GM12878 (cell line): ENCODE data around the gene SERPINB10. TPM values are rescaled to one million over a fixed set of nuclear protein-coding genes. Genes with fewer than 3 reads are reported as not detected.

Experiments
- ATAC-seq: fragments of 200-7000 bp; cut with Tn5 transposase; 3 replicates; pipeline ENCODE4 v1.9.1; 2020; ENCODE audit warnings: mild to moderate bottlenecking, moderate library complexity
- BruUV-seq: library from RNA; stranded (reverse); fragments of 400-500 nt; replicated peaks from 2 replicates; lab custom pipeline; 2021; lab: Mats Ljungman, UMichigan
- CTCF ChIA-PET: fragments of 300-600 bp; sonication (Branson Sonifier 250); formaldehyde crosslinking; extraction: SDS; loops from one replicate; lab custom pipeline; 2021; ENCODE audit warnings: inconsistent platforms; lab: Yijun Ruan, JAX
- POLR2A ChIA-PET: fragments of 350-600 bp; formaldehyde crosslinking; extraction: SDS; loops from one replicate; lab custom pipeline; 2021; ENCODE audit warnings: inconsistent platforms; lab: Charles Lee
- RAD21 ChIA-PET: fragments of 300-600 bp; sonication (Branson Sonifier 250); formaldehyde crosslinking; loops from one replicate; lab custom pipeline; 2023; ENCODE audit warnings: antibody characterized with exemption; ENCODE audit not compliant: unreplicated experiment; lab: Charles Lee
- SMC1A ChIA-PET: fragments of 300-600 bp; sonication (Branson Sonifier 250); formaldehyde crosslinking; loops from one replicate; lab custom pipeline; 2023; ENCODE audit not compliant: unreplicated experiment, uncharacterized antibody; lab: Charles Lee
- DNase-seq: peaks from one replicate; pipeline ENCODE4 v3.0.0-alpha.2; 2011; ENCODE audit warnings: low read depth, low spot score
- FAIRE-seq: peaks from 3 replicates; lab custom pipeline; 2011; peaks lifted over from hg19 to GRCh38; lab: Jason Lieb, UNC
- H2AFZ ChIP-seq: 2 replicates; pipeline ENCODE4 v1.6.0; 2011; ENCODE audit warnings: low read depth, low read length, control low read depth; ENCODE audit not compliant: control insufficient read depth
- H3K27ac ChIP-seq: 2 replicates; pipeline ENCODE4 v1.5.1; 2011; ENCODE audit warnings: control low read depth; ENCODE audit not compliant: control insufficient read depth, insufficient read depth
- H3K27me3 ChIP-seq, 2 experiments: replicated peaks in 1 of 2; 2 replicates each; pipeline versions ENCODE4 v1.6.0 to v1.6.1; 2011; ENCODE audit warnings: low read length in 1 of 2; ENCODE audit not compliant: control insufficient read depth in 2 of 2, insufficient read depth in 2 of 2
- H3K36me3 ChIP-seq, 2 experiments: 2 replicates each; pipeline ENCODE4 v1.5.1; 2011; ENCODE audit warnings: low read length in 1 of 2; ENCODE audit not compliant: control insufficient read depth in 2 of 2, insufficient read depth in 2 of 2
- H3K4me1 ChIP-seq: 2 replicates; pipeline ENCODE4 v1.6.1; 2011; ENCODE audit warnings: mild to moderate bottlenecking, low read length, moderate library complexity, mixed read lengths; ENCODE audit not compliant: control insufficient read depth, insufficient read depth
- H3K4me2 ChIP-seq: 2 replicates; pipeline ENCODE4 v1.6.0; 2011; ENCODE audit warnings: control low read depth; ENCODE audit not compliant: control insufficient read depth, insufficient read depth
- H3K4me3 ChIP-seq: fragments of 200-600 bp; sonication (generic); 2 replicates; pipeline ENCODE4 v1.5.1; 2016
- H3K79me2 ChIP-seq: 2 replicates; pipeline ENCODE4 v1.6.0; 2011; ENCODE audit warnings: low read length; ENCODE audit not compliant: control insufficient read depth, insufficient read depth
- H3K9ac ChIP-seq: 2 replicates; pipeline ENCODE4 v1.8.0; 2011; ENCODE audit warnings: low read length, control low read depth, mixed read lengths; ENCODE audit not compliant: control insufficient read depth, insufficient read depth
- H3K9me3 ChIP-seq: replicated peaks from 3 replicates; pipeline ENCODE4 v1.5.1; 2011; ENCODE audit warnings: mild to moderate bottlenecking, low read length; ENCODE audit not compliant: control insufficient read depth, insufficient read depth
- H4K20me1 ChIP-seq: 2 replicates; pipeline ENCODE4 v1.6.0; 2011; ENCODE audit not compliant: control insufficient read depth, insufficient read depth
- CHD1 ChIP-seq: IDR thresholded peaks from 2 replicates; pipeline ENCODE4 v1.6.1; 2012; ENCODE audit warnings: low read depth, low read length, improper control_type of control experiment
- RAD21 ChIP-seq: IDR thresholded peaks from 2 replicates; pipeline ENCODE4 v1.6.1; 2011; ENCODE audit warnings: mild to moderate bottlenecking, low read depth, low read length, moderate library complexity; ENCODE audit not compliant: insufficient read depth
- SKIL ChIP-seq: fragments of 450-650 bp; IDR thresholded peaks from 2 replicates; pipeline ENCODE4 v1.6.1; 2017; ENCODE audit warnings: mild to moderate bottlenecking, low read depth, inconsistent platforms; ENCODE audit not compliant: poor library complexity, severe bottlenecking
- SP1 ChIP-seq: IDR thresholded peaks from one replicate; pipeline ENCODE4 v1.6.1; 2011; ENCODE audit warnings: low read depth, low read length
- YBX1 ChIP-seq: fragments of 450-650 bp; IDR thresholded peaks from 2 replicates; pipeline ENCODE4 v1.6.1; 2016; ENCODE audit warnings: antibody characterized with exemption
- WGBS: methylation state at CpG from one replicate; pipeline ENCODE4 v1.1.6; 2016; ENCODE audit warnings: low lambda C conversion rate; ENCODE audit not compliant: insufficient replicate concordance, insufficient coverage; ENCODE audit errors: missing lambda C conversion rate; 5-methylcytosine and 5-hydroxymethylcytosine counted together
- in situ Hi-C: fragments of 300-500 bp; cut with MboI; formaldehyde crosslinking; loops from 9 replicates; pipeline ENCODE4 v1.14.3; 2018; ENCODE audit warnings: mixed read lengths
- intact Hi-C: fragments of 100-400 bp; cut with micrococcal nuclease; formaldehyde crosslinking; loops from one replicate; pipeline ENCODE4 v1.14.2; 2022; ENCODE audit not compliant: unreplicated experiment
- polyA plus RNA-seq, 11 experiments: library from polyadenylated mRNA; depleted of rRNA in 4 of 11; unstranded in 6 of 11; stranded (reverse) in 5 of 11; fragments of >200 nt; fragmentation: Nextera tagmentation in 4 of 11; fragmentation: Illumina TruSeq in 1 of 11; extraction: Ambion mirVana in 4 of 11; extraction: Trizol in 1 of 11; gene quantifications; 1 replicate in 1 of 11; 2 replicates in 10 of 11; pipeline versions ENCODE4 v1.2.1 to v1.2.3, GENCODE V29; 2011 to 2016; ENCODE audit warnings: inconsistent platforms in 2 of 11, missing spikeins in 2 of 11, low read depth in 1 of 11
- total RNA-seq, 4 experiments: library from RNA; depleted of rRNA in 3 of 4; stranded (reverse); fragments of >200 nt in 3 of 4; fragmentation: Illumina TruSeq in 1 of 4; extraction: Trizol in 1 of 4; gene quantifications; 2 replicates each; pipeline versions ENCODE4 v1.2.1 to v1.2.3, GENCODE V29; 2013 to 2021
- TF ChIP-seq, protein P1 (sequence below), 3 experiments: IDR thresholded peaks in 2 of 3; conservative IDR thresholded peaks in 1 of 3; 2 replicates each; pipeline ENCODE4 v1.5.1; 2011; ENCODE audit warnings: low read depth in 3 of 3, low read length in 3 of 3, mild to moderate bottlenecking in 3 of 3, control low read depth in 2 of 3, moderate library complexity in 2 of 3, inconsistent platforms in 1 of 3, mixed read lengths in 1 of 3; ENCODE audit not compliant: control insufficient read depth in 2 of 3, insufficient read depth in 1 of 3; ENCODE audit errors: extremely low read depth in 1 of 3

SERPINB10 gene
- total and polyA plus RNA-seq, 10 of the 15 experiments (the other 5 are each of a cell fraction or from before 2014, with no cell fraction given) = 12.0 to 83.5 (median 24.1) TPM

DNA sequence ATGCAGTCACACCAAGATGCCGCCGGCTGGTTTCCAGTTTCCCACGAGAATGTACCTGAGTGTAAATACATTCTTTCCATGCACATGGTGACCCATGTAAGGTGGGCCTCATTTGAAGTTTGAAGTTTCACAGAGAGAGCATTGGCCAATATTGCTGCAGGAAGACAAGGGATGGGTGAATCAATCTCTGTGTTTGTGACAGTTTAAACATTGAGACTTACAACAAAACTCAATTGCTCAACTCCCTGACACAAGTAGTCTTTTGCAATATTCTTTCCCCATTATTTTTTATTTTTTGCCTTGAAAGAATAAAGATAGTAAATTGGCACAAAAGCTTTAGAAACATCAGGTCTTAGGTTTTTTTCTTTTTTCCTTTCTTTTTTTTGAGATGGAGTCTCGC, 15.2 kb upstream of the SERPINB10 start (continued):
- TF ChIP-seq CHD1 = no peak
- no peak for TF ChIP-seq SKIL
- TF ChIP-seq, protein P1, sequence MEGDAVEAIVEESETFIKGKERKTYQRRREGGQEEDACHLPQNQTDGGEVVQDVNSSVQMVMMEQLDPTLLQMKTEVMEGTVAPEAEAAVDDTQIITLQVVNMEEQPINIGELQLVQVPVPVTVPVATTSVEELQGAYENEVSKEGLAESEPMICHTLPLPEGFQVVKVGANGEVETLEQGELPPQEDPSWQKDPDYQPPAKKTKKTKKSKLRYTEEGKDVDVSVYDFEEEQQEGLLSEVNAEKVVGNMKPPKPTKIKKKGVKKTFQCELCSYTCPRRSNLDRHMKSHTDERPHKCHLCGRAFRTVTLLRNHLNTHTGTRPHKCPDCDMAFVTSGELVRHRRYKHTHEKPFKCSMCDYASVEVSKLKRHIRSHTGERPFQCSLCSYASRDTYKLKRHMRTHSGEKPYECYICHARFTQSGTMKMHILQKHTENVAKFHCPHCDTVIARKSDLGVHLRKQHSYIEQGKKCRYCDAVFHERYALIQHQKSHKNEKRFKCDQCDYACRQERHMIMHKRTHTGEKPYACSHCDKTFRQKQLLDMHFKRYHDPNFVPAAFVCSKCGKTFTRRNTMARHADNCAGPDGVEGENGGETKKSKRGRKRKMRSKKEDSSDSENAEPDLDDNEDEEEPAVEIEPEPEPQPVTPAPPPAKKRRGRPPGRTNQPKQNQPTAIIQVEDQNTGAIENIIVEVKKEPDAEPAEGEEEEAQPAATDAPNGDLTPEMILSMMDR (IDR thresholded peaks at IDR 0.05 in 2 of 3, conservative IDR thresholded peaks at IDR 0.05 in 1 of 3; ENCODE audit: control insufficient read depth in 2 of 3, extremely low read depth in 1 of 3, insufficient read depth in 1 of 3, low read depth in 3 of 3, low read length in 3 of 3) = no peak
- no peak for TF ChIP-seq SP1

DNA sequence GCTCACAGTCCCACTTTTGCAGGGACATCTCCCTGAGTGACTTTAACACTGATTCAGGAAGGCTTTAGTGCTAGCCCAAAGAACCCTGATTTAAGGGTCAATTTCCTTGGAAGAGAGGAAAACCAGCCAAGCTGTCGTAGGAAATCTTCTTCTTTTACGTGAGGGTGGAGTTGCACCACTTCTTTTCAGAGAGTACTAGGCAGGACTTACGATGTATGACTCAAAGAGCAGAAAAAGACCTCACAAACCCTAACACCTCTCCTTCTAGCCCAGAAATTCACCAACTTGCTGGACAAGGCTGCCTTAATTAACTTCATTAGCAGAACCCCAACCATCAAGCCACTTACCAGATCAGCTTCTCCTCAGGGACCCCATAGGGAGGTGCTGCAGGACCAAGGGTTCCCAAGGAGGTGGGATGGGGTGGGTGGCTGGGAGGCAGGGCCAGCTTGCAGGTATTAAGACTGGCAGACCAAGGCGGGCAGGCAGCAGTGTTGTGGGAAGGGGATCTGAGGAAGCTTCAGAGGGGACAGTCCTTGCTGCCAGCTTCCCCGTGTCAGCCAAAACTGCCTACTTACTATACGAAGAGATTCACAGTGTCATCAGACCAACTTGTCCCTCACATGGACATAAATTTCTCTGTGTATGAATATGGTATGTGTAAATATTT, 13.5 kb upstream of the SERPINB10 start:
- Histone ChIP-seq H3K27me3 (no peaks in the 10 kb centered on the region), H3K27ac (no peak overlapping the region), H2AFZ (no peak overlapping the region; the same call in 1 of the 2 replicates), H3K9ac (no peak overlapping the region), H3K79me2 (no peaks in the 10 kb centered on the region), H4K20me1 (no peaks in the 10 kb centered on the region), H3K4me2 (no peak overlapping the region), H3K4me3 (no peak overlapping the region), H3K36me3 (no peaks in the 10 kb centered on the region)
- ChIA-PET SMC1A (interaction anchor here (0.8 to 6.9 kb wide), 5 partner anchors 8 to 82 kb away, joined by 3 to 105 read pairs (median 4); partner anchors contain the start of gene SERPINB10), CTCF (interaction anchor here (0.6 to 11.1 kb wide), 8 partner anchors 11 to 100 kb away, joined by 3 to 185 read pairs (median 4); partner anchors contain the start of gene SERPINB10), RAD21 (interaction anchor here (1.3 to 2.9 kb wide), 3 partner anchors 11 to 42 kb away, joined by 4 to 25 read pairs (median 4); no protein-coding TSS in a partner anchor), POLR2A (interaction anchor here (1.3 to 1.6 kb wide), 2 partner anchors 42 to 55 kb away, joined by 3 to 5 read pairs; partner anchors contain the start of gene HMSD)
- BruUV-seq = no TSS peak
- in situ Hi-C loops (loop anchor here (5.0 kb wide), 2 partner anchors 43 to 83 kb away; no protein-coding TSS in a partner anchor), intact Hi-C loops (loop anchor here (5.0 kb wide), 1 partner anchor 98 kb away; no protein-coding TSS in a partner anchor)
- DNase-seq (no peak), ATAC-seq (no peak), FAIRE-seq (no peak)
- TF ChIP-seq YBX1 = no peak
- TF ChIP-seq RAD21 = peak; percentile 32; the same call in 1 of the 2 replicates
- TF ChIP-seq, all 136 proteins: peak for 1
- no peaks in the 10 kb centered on the region for H3K9me3 ChIP-seq
- no peaks in the 10 kb centered on the region; the same call in 1 of the 2 replicates for H3K4me1 ChIP-seq
- 24% methylated on average over 6 of the region's 6 CpGs for WGBS
